ENCODE results near the gene ZNF276. TPM values are rescaled to one million over a fixed set of nuclear protein-coding genes. Genes with fewer than 3 reads are reported as not detected.

ZNF276 gene
- total RNA-seq, 1 experiment from 2014 or later: 30.1 TPM

GRCh38 chr16:89729293-89729692 lies 8.0 kb downstream of the ZNF276 start:
- intact Hi-C loops (cut with micrococcal nuclease): no loop called here
- no TSS peak for BruUV-seq (replicated peaks)
- Histone ChIP-seq H3K9me2 (replicated peaks; ENCODE audit: low read length) (no peaks in the 10 kb centered on the region), H3K27ac (ENCODE audit: low read length) (no peak overlapping the region), H4K20me1 (ENCODE audit: low read length) (no peaks in the 10 kb centered on the region), H3K9me3 (ENCODE audit: low read length) (no peaks in the 10 kb centered on the region), H3K36me3 (ENCODE audit: low read depth, low read length) (peaks cover 8% of the 10 kb centered on the region; the same call in 1 of the 2 replicates), H3K4me3 (ENCODE audit: low read length) (no peak overlapping the region), H3K4me2 (ENCODE audit: low read length) (no peak overlapping the region), H2AFZ (ENCODE audit: low read length) (no peak overlapping the region), H3K9ac (ENCODE audit: low read length) (no peak overlapping the region), H3K27me3 (ENCODE audit: low read length) (no peaks in the 10 kb centered on the region), H3K4me1 (ENCODE audit: insufficient read depth, low read length) (no peaks in the 10 kb centered on the region), H3K79me2 (ENCODE audit: low read length) (peaks cover 3% of the 10 kb centered on the region; the same call in 1 of the 2 replicates), H3F3A (ENCODE audit: low read length, unreplicated experiment) (no peaks in the 10 kb centered on the region)
- DNase-seq (no peak), ATAC-seq (no peak)
- ChIA-PET POLR2A (ENCODE audit: unreplicated experiment) (no interaction called here), CTCF (no interaction called here)
- TF ChIP-seq EZH2phosphoT487 (IDR thresholded peaks at IDR 0.05; ENCODE audit: borderline replicate concordance, low read length): no peak
- TF ChIP-seq EZH2 (IDR thresholded peaks at IDR 0.05; ENCODE audit: low read length, unreplicated experiment): no peak
- no peak for TF ChIP-seq CTCF (conservative IDR thresholded peaks at IDR 0.05; ENCODE audit: low read depth, low read length)

- no peaks in the 10 kb centered on the region for H3K9me2 ChIP-seq (replicated peaks; ENCODE audit: low read length)
- no peak for DNase-seq
- H2AFZ ChIP-seq (ENCODE audit: low read length): no peak overlapping the region
- no peak overlapping the region for H3K27ac ChIP-seq (ENCODE audit: low read length)
- no peaks in the 10 kb centered on the region for H3K79me2 ChIP-seq (ENCODE audit: low read length)
- no TSS peak for BruUV-seq (replicated peaks)
- H3K4me2 ChIP-seq (ENCODE audit: low read length): no peak overlapping the region
- H3K9me3 ChIP-seq (ENCODE audit: low read length): no peaks in the 10 kb centered on the region
- intact Hi-C loops (cut with micrococcal nuclease): no loop called here
- CTCF ChIA-PET: no interaction called here
- no peaks in the 10 kb centered on the region for H3F3A ChIP-seq (ENCODE audit: low read length, unreplicated experiment)
- H3K4me3 ChIP-seq (ENCODE audit: low read length): no peak overlapping the region
- no peaks in the 10 kb centered on the region for H3K4me1 ChIP-seq (ENCODE audit: insufficient read depth, low read length)
- ATAC-seq: no peak
- TF ChIP-seq EZH2phosphoT487 (IDR thresholded peaks at IDR 0.05; ENCODE audit: borderline replicate concordance, low read length) (no peak), CTCF (conservative IDR thresholded peaks at IDR 0.05; ENCODE audit: low read depth, low read length) (no peak), EZH2 (IDR thresholded peaks at IDR 0.05; ENCODE audit: low read length, unreplicated experiment) (no peak)
- H3K9ac ChIP-seq (ENCODE audit: low read length): no peak overlapping the region
- H3K27me3 ChIP-seq (ENCODE audit: low read length): no peaks in the 10 kb centered on the region
- POLR2A ChIA-PET (ENCODE audit: unreplicated experiment): no interaction called here
- H4K20me1 ChIP-seq (ENCODE audit: low read length): no peaks in the 10 kb centered on the region
- H3K36me3 ChIP-seq (ENCODE audit: low read depth, low read length): peaks cover 8% of the 10 kb centered on the region; the same call in 1 of the 2 replicates
Observed at GRCh38 chr16:89729863-89730593, 8.7 kb downstream of the ZNF276 start.

- no peak overlapping the region for H3K27ac ChIP-seq (ENCODE audit: low read length)
- H3K9ac ChIP-seq (ENCODE audit: low read length): no peak overlapping the region
- CTCF ChIA-PET: no interaction called here
- H3K9me3 ChIP-seq (ENCODE audit: low read length): no peaks in the 10 kb centered on the region
- H4K20me1 ChIP-seq (ENCODE audit: low read length): no peaks in the 10 kb centered on the region
- H3K4me2 ChIP-seq (ENCODE audit: low read length): no peak overlapping the region
- DNase-seq (no peak), ATAC-seq (no peak)
- intact Hi-C loops (cut with micrococcal nuclease): no loop called here
- H3K79me2 ChIP-seq (ENCODE audit: low read length): no peaks in the 10 kb centered on the region
- H3K9me2 ChIP-seq (replicated peaks; ENCODE audit: low read length): no peaks in the 10 kb centered on the region
- H3K27me3 ChIP-seq (ENCODE audit: low read length): no peaks in the 10 kb centered on the region
- peaks cover 8% of the 10 kb centered on the region; the same call in 1 of the 2 replicates for H3K36me3 ChIP-seq (ENCODE audit: low read depth, low read length)
- no peaks in the 10 kb centered on the region for H3K4me1 ChIP-seq (ENCODE audit: insufficient read depth, low read length)
- no TSS peak for BruUV-seq (replicated peaks)
- POLR2A ChIA-PET (ENCODE audit: unreplicated experiment): no interaction called here
- no peaks in the 10 kb centered on the region for H3F3A ChIP-seq (ENCODE audit: low read length, unreplicated experiment)
- H3K4me3 ChIP-seq (ENCODE audit: low read length): no peak overlapping the region
- TF ChIP-seq EZH2phosphoT487 (IDR thresholded peaks at IDR 0.05; ENCODE audit: borderline replicate concordance, low read length) (no peak), EZH2 (IDR thresholded peaks at IDR 0.05; ENCODE audit: low read length, unreplicated experiment) (no peak)
- H2AFZ ChIP-seq (ENCODE audit: low read length): no peak overlapping the region
Observed at GRCh38 chr16:89730610-89731234, 9.4 kb downstream of the ZNF276 start.

All from PC-3 (cell line).